Spleen (tissue), 11 donors: ENCODE measurements around the gene MMP17. TPM values are rescaled to one million over a fixed set of nuclear protein-coding genes. Genes with fewer than 3 reads are reported as not detected.

Experiments used
- DNase-seq: peaks from one replicate; pipeline ENCODE4 v3.0.0-alpha.2; 2020
- H3K27ac ChIP-seq, 8 donors: fragments of 200-600 bp; sonication (generic) in 7 of 8; 1 replicate in 4 of 8; 2 replicates in 4 of 8; pipeline versions ENCODE4 v1.5.0 to v1.8.0; 2016 to 2021; ENCODE audit warnings: inconsistent platforms in 4 of 8, mild to moderate bottlenecking in 4 of 8, moderate library complexity in 1 of 8
- H3K27me3 ChIP-seq, 7 donors: fragments of 200-600 bp; sonication (generic) in 6 of 7; replicated peaks in 1 of 7; 1 replicate in 4 of 7; 2 replicates in 3 of 7; pipeline versions ENCODE4 v1.5.0 to v1.8.0; 2016 to 2021; ENCODE audit warnings: inconsistent platforms in 3 of 7, mild to moderate bottlenecking in 1 of 7
- H3K36me3 ChIP-seq, 6 donors: fragments of 200-600 bp; sonication (generic) in 5 of 6; 1 replicate in 4 of 6; 2 replicates in 2 of 6; pipeline versions ENCODE4 v1.5.0 to v1.8.0; 2016 to 2021; ENCODE audit warnings: inconsistent platforms in 2 of 6
- H3K4me1 ChIP-seq, 6 donors: fragments of 200-600 bp; sonication (generic) in 5 of 6; 1 replicate in 3 of 6; 2 replicates in 3 of 6; pipeline versions ENCODE4 v1.5.0 to v1.8.0; 2016 to 2021; ENCODE audit warnings: inconsistent platforms in 3 of 6
- H3K4me3 ChIP-seq, 8 donors: fragments of 200-600 bp; sonication (generic) in 7 of 8; 1 replicate in 4 of 8; 2 replicates in 4 of 8; pipeline versions ENCODE4 v1.5.0 to v1.8.0; 2016 to 2021; ENCODE audit warnings: inconsistent platforms in 4 of 8, mild to moderate bottlenecking in 4 of 8, moderate library complexity in 2 of 8
- H3K9me3 ChIP-seq, 8 donors: fragments of 200-600 bp; sonication (generic) in 7 of 8; 1 replicate in 4 of 8; 2 replicates in 4 of 8; pipeline versions ENCODE4 v1.5.0 to v1.8.0; 2016 to 2021; ENCODE audit warnings: inconsistent platforms in 4 of 8
- CTCF ChIP-seq, 11 experiments: fragments of 200-600 bp in 7 of 11; fragments of 450-650 bp in 4 of 11; sonication (generic) in 4 of 11; IDR thresholded peaks in 8 of 11; conservative IDR thresholded peaks in 3 of 11; 1 replicate in 7 of 11; 2 replicates in 4 of 11; pipeline versions ENCODE4 v1.4.0 to v1.8.0; 2016 to 2021; ENCODE audit warnings: antibody characterized with exemption in 11 of 11, inconsistent platforms in 4 of 11, mild to moderate bottlenecking in 1 of 11
- POLR2A ChIP-seq, 3 donors: fragments of 450-650 bp; IDR thresholded peaks; one replicate each; pipeline ENCODE4 v1.5.1; 2017; ENCODE audit warnings: antibody characterized with exemption in 3 of 3, mild to moderate bottlenecking in 1 of 3
- POLR2AphosphoS5 ChIP-seq, 3 donors: sonication (generic); formaldehyde crosslinking; IDR thresholded peaks; one replicate each; pipeline ENCODE4 v1.5.1; 2017; ENCODE audit warnings: antibody characterized with exemption in 3 of 3
- WGBS, 5 donors: extraction: QIAGEN DNeasy Blood & Tissue Kit in 3 of 5; methylation state at CpG; one replicate each; pipeline versions ENCODE4 v1.1.5 to v1.1.7; 2013 to 2018; 5-methylcytosine and 5-hydroxymethylcytosine counted together
- intact Hi-C: fragments of 100-400 bp; cut with DNase I; formaldehyde crosslinking; loops from one replicate; pipeline ENCODE4 v1.15.0; 2023; ENCODE audit warnings: low total_unique reads
- polyA plus RNA-seq, 3 donors: library from polyadenylated mRNA; stranded (reverse); fragments of 200-250 nt; gene quantifications; one replicate each; pipeline ENCODE4 v1.2.1, GENCODE V29; 2013
- total RNA-seq, 7 donors: library from RNA; depleted of rRNA in 3 of 7; stranded (reverse); fragments of >200 nt in 3 of 7; fragmentation: NEBNext Ultra II Directional in 4 of 7; extraction: Animal tissue kit (Norgen Biotek cat#: 25700) in 4 of 7; gene quantifications; one replicate each; pipeline versions ENCODE4 v1.1.0 to v1.2.1, GENCODE V29; 2016 to 2021
- donor health status: healthy with polysubstance abuse.
- donor health status: DM: no; HTN: no; CAD: no; lungs with moderate emphysema.
- donor health status: DM: no; HTN: no; CAD: no.
- donor health status: Bipolar disorder and iron deficiency.
- donor health status: healthy.
- donor health status: DM: no; HTN: no; CAD: no.
- donor health status: DM: yes; HTN: yes; CAD: no.

MMP17 gene
- total and polyA plus RNA-seq, 10 donors, result 1.4 to 8.4 (median 3.5) TPM

GRCh38 chr12:131843527-131843926 is 15.3 kb downstream of the MMP17 start:
- no peak overlapping the region for H3K27ac ChIP-seq
- no peaks in the 10 kb centered on the region for H3K9me3 ChIP-seq
- 89 to 93% (median 90%) methylated on average over 15 to 16 of the region's 16 CpGs for WGBS, 5 donors
- no peak overlapping the region for H3K4me3 ChIP-seq
- intact Hi-C loops, result no loop called here
- peaks cover 0 to 5% (median 0%) of the 10 kb centered on the region in 6 donors for H3K36me3 ChIP-seq
- no peaks in the 10 kb centered on the region for H3K4me1 ChIP-seq
- DNase-seq, result no peak
- TF ChIP-seq CTCF (IDR thresholded peaks at IDR 0.05 in 8 of 11, conservative IDR thresholded peaks at IDR 0.05 in 3 of 11) (no peak), POLR2AphosphoS5 (IDR thresholded peaks at IDR 0.05) (no peak), POLR2A (IDR thresholded peaks at IDR 0.05) (no peak)
- no peaks in the 10 kb centered on the region for H3K27me3 ChIP-seq

GRCh38 chr12:131844140-131844539 is 15.9 kb downstream of the MMP17 start:
- Histone ChIP-seq H3K27ac (no peak overlapping the region), H3K4me1 (no peaks in the 10 kb centered on the region), H3K36me3 (peaks cover 0 to 5% (median 0%) of the 10 kb centered on the region in 6 donors), H3K4me3 (no peak overlapping the region), H3K27me3 (no peaks in the 10 kb centered on the region), H3K9me3 (no peaks in the 10 kb centered on the region)
- 80 to 94% (median 89%) methylated on average over 8 to 11 of the region's 11 CpGs for WGBS, 5 donors
- DNase-seq, result no peak
- TF ChIP-seq POLR2AphosphoS5 (IDR thresholded peaks at IDR 0.05), result no peak
- intact Hi-C loops, result no loop called here

GRCh38 chr12:131844656-131845055 is 16.5 kb downstream of the MMP17 start:
- no peak for DNase-seq
- Histone ChIP-seq H3K4me3 (no peak overlapping the region), H3K4me1 (no peaks in the 10 kb centered on the region), H3K27ac (no peak overlapping the region), H3K36me3 (peaks cover 0 to 5% (median 0%) of the 10 kb centered on the region in 6 donors), H3K9me3 (no peaks in the 10 kb centered on the region), H3K27me3 (no peaks in the 10 kb centered on the region)
- no peak for TF ChIP-seq POLR2A (IDR thresholded peaks at IDR 0.05)
- no peak for TF ChIP-seq CTCF (IDR thresholded peaks at IDR 0.05 in 8 of 11, conservative IDR thresholded peaks at IDR 0.05 in 3 of 11)
- no peak for TF ChIP-seq POLR2AphosphoS5 (IDR thresholded peaks at IDR 0.05)
- WGBS, 5 donors, result 88 to 97% (median 93%) methylated on average over 20 to 25 of the region's 25 CpGs
- intact Hi-C loops, result no loop called here

GRCh38 chr12:131845121-131845520 is 16.9 kb downstream of the MMP17 start:
- no peaks in the 10 kb centered on the region for H3K9me3 ChIP-seq
- peaks cover 0 to 5% (median 0%) of the 10 kb centered on the region in 6 donors for H3K36me3 ChIP-seq
- 90 to 95% (median 93%) methylated on average over 25 to 29 of the region's 29 CpGs for WGBS, 5 donors
- H3K27ac ChIP-seq, result no peak overlapping the region
- H3K27me3 ChIP-seq, result no peaks in the 10 kb centered on the region
- H3K4me1 ChIP-seq, result no peaks in the 10 kb centered on the region
- no peak overlapping the region for H3K4me3 ChIP-seq
- DNase-seq, result no peak
- intact Hi-C loops, result no loop called here
- TF ChIP-seq POLR2A (IDR thresholded peaks at IDR 0.05), result no peak
- TF ChIP-seq POLR2AphosphoS5 (IDR thresholded peaks at IDR 0.05), result no peak
- TF ChIP-seq CTCF (IDR thresholded peaks at IDR 0.05 in 8 of 11, conservative IDR thresholded peaks at IDR 0.05 in 3 of 11), result no peak

- Histone ChIP-seq H3K9me3 (no peaks in the 10 kb centered on the region), H3K27ac (no peak overlapping the region), H3K27me3 (peaks cover 0 to 16% (median 0%) of the 10 kb centered on the region in 7 donors), H3K4me1 (peaks cover 0 to 16% (median 2%) of the 10 kb centered on the region in 6 donors), H3K36me3 (peaks cover 0 to 5% (median 0%) of the 10 kb centered on the region in 6 donors), H3K4me3 (no peak overlapping the region)
- TF ChIP-seq POLR2AphosphoS5 (IDR thresholded peaks at IDR 0.05) (no peak), CTCF (IDR thresholded peaks at IDR 0.05 in 8 of 11, conservative IDR thresholded peaks at IDR 0.05 in 3 of 11) (no peak), POLR2A (IDR thresholded peaks at IDR 0.05) (no peak)
- WGBS, 5 donors, result 85 to 92% (median 88%) methylated on average over 10 of the region's 10 CpGs
- intact Hi-C loops, result no loop called here
- DNase-seq, result no peak
Measured at GRCh38 chr12:131847456-131847855, 19.3 kb downstream of the MMP17 start.
